Neural cell (in vitro differentiated cells): Measurements from ENCODE around the gene FBXO22. TPM values are rescaled to one million over a fixed set of nuclear protein-coding genes. Genes with fewer than 3 reads are reported as not detected.

Experiments
- H2AFZ ChIP-seq: fragments of 200-600, 300-800 bp; sonication (generic), shearing (Covaris generic); 2 replicates; pipeline ENCODE4 v1.6.0; 2014; ENCODE audit warnings: low read depth, mild to moderate bottlenecking, antibody characterized with exemption, low read length, moderate library complexity
- H3F3A ChIP-seq: fragments of 200-600 bp; shearing (Covaris generic); 2 replicates; pipeline ENCODE4 v1.6.1; 2016; ENCODE audit warnings: mild to moderate bottlenecking, moderate library complexity, mixed read lengths, antibody characterized with exemption, low read length; ENCODE audit not compliant: insufficient read depth, poor library complexity, severe bottlenecking
- H3K27ac ChIP-seq: fragments of 200-600, 300-800 bp; sonication (generic), shearing (Covaris generic); 2 replicates; pipeline ENCODE4 v1.5.1; 2014; ENCODE audit warnings: mild to moderate bottlenecking, low read length, moderate library complexity
- H3K27me3 ChIP-seq: fragments of 300-800, 200-600 bp; sonication (generic), shearing (Covaris generic); 2 replicates; pipeline ENCODE4 v1.6.0; 2014; ENCODE audit warnings: mild to moderate bottlenecking, low read depth, low read length, moderate library complexity; ENCODE audit not compliant: insufficient read depth
- H3K36me3 ChIP-seq: fragments of 300-800, 200-600 bp; sonication (generic), shearing (Covaris generic); 2 replicates; pipeline ENCODE4 v1.5.1; 2014; ENCODE audit warnings: mild to moderate bottlenecking, antibody characterized with exemption, low read length, moderate library complexity; ENCODE audit not compliant: insufficient read depth
- H3K4me2 ChIP-seq: fragments of 300-800, 200-600 bp; sonication (generic), shearing (Covaris generic); 2 replicates; pipeline ENCODE4 v1.6.0; 2014; ENCODE audit warnings: mild to moderate bottlenecking, low read length
- H3K4me3 ChIP-seq: fragments of 300-800, 200-600 bp; sonication (generic), shearing (Covaris generic); 2 replicates; pipeline ENCODE4 v1.5.1; 2014; ENCODE audit warnings: mild to moderate bottlenecking, low read length, moderate library complexity
- H3K79me2 ChIP-seq: fragments of 200-600 bp; shearing (Covaris generic); replicated peaks from 2 replicates; pipeline ENCODE4 v1.6.0; 2014; ENCODE audit warnings: mild to moderate bottlenecking, low read length, moderate library complexity; ENCODE audit not compliant: insufficient read depth
- H3K9ac ChIP-seq: fragments of 300-800, 200-600 bp; sonication (generic), shearing (Covaris generic); 2 replicates; pipeline ENCODE4 v1.6.1; 2016; ENCODE audit warnings: mild to moderate bottlenecking, low read length, mixed read lengths
- H3K9me2 ChIP-seq: fragments of 200-600 bp; shearing (Covaris generic); 2 replicates; pipeline ENCODE4 v1.6.1; 2016; ENCODE audit warnings: mild to moderate bottlenecking, low read length, mixed read lengths; ENCODE audit not compliant: insufficient read depth
- H3K9me3 ChIP-seq: fragments of 200-600, 300-800 bp; sonication (generic), shearing (Covaris generic); 2 replicates; pipeline ENCODE4 v1.6.1; 2016; ENCODE audit warnings: mild to moderate bottlenecking, mixed run types, low read length, moderate library complexity, mixed read lengths
- H4K20me1 ChIP-seq: fragments of 200-600 bp; shearing (Covaris generic); 2 replicates; pipeline ENCODE4 v1.6.1; 2016; ENCODE audit warnings: mild to moderate bottlenecking, mixed run types; ENCODE audit not compliant: insufficient read depth
- CTCF ChIP-seq: fragments of 450-650 bp; IDR thresholded peaks from 2 replicates; pipeline ENCODE4 v1.5.1; 2014; ENCODE audit warnings: antibody characterized with exemption, mild to moderate bottlenecking, moderate library complexity; ENCODE audit not compliant: poor library complexity, severe bottlenecking
- EP300 ChIP-seq: fragments of 450-650 bp; conservative IDR thresholded peaks from 2 replicates; pipeline ENCODE4 v1.6.1; 2014; ENCODE audit warnings: antibody characterized with exemption, mild to moderate bottlenecking, moderate library complexity; ENCODE audit not compliant: poor library complexity, severe bottlenecking
- EZH2 ChIP-seq: fragments of 200-600, 300-800 bp; shearing (Covaris generic), sonication (generic); IDR thresholded peaks from 2 replicates; pipeline ENCODE4 v1.6.1; 2014; ENCODE audit warnings: antibody characterized with exemption, low read length, borderline replicate concordance, mild to moderate bottlenecking; ENCODE audit not compliant: insufficient read depth, poor library complexity, severe bottlenecking
- MXI1 ChIP-seq: fragments of 450-650 bp; conservative IDR thresholded peaks from 2 replicates; pipeline ENCODE4 v1.6.1; 2014; ENCODE audit warnings: antibody characterized with exemption, mild to moderate bottlenecking; ENCODE audit not compliant: poor library complexity, severe bottlenecking
- POLR2AphosphoS5 ChIP-seq: IDR thresholded peaks from 2 replicates; pipeline ENCODE4 v1.6.1; 2012
- RAD21 ChIP-seq: fragments of 450-650 bp; conservative IDR thresholded peaks from 2 replicates; pipeline ENCODE4 v1.6.1; 2014; ENCODE audit warnings: antibody characterized with exemption, mild to moderate bottlenecking, moderate library complexity
- SMC3 ChIP-seq: fragments of 450-650 bp; conservative IDR thresholded peaks from 2 replicates; pipeline ENCODE4 v1.6.1; 2014; ENCODE audit warnings: antibody characterized with exemption, mild to moderate bottlenecking, moderate library complexity; ENCODE audit not compliant: poor library complexity
- TAF1 ChIP-seq: IDR thresholded peaks from 2 replicates; pipeline ENCODE4 v1.6.1; 2012; ENCODE audit warnings: low read depth
- polyA plus RNA-seq: library from polyadenylated mRNA; depleted of rRNA; stranded (reverse); fragments of >200 nt; gene quantifications from 2 replicates; pipeline ENCODE4 v1.2.3, GENCODE V29; 2014
- TF ChIP-seq, protein P1 (sequence below): IDR thresholded peaks from 2 replicates; pipeline ENCODE4 v1.6.1; 2012; ENCODE audit warnings: borderline replicate concordance

Gene FBXO22
- polyA plus RNA-seq, 1 donor from 2014 or later, result 52.3 TPM

DNA sequence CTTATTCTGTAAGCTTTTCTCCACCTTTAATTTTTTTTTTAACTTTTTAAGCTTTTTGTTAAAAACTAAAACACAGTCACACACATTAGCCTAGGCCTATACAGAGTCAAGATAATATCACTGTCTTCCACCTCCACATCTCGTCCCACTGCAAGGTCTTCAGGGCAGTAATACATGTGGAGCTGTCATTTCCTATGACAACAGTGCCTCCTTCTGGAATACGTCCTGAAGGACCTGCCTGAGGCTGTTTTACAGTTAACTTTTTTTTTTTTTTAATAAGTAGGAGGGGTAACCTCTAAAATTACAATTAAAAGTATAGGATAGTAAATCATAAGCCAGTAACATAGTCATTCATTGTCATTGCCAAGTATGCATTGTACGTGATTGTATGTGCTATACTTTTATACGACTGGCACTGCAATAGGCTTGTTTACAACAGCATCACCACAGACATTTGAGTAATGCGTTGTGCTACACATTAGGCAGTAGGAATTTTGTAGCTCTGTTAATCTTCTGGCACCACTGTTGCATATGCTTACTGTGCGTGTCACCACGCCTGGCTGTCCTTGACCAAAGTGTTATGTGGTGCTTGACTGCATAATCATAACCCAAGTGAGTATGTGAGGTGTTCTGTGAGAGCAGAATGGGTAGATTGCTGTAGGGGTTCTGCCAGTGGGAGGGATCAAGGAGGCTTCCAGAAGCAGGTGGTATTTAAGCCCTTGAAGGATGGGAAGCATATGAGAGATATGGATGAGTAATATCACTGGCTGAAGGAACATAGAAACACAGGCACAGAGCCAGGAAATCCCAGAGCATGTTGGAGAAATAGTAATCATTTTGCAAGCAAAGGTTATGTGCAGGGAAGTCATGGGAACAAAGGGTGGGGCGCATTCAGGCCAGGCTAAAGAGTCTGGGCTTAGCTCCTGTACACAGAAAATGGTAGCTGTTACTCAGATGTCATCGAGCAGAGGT lies 18.3 kb downstream of the FBXO22 start:
- Histone ChIP-seq H3K9me3 (no peaks in the 10 kb centered on the region), H2AFZ (no peak overlapping the region), H3K36me3 (no peaks in the 10 kb centered on the region), H3F3A (no peaks in the 10 kb centered on the region), H3K9ac (no peak overlapping the region), H3K27me3 (no peaks in the 10 kb centered on the region), H3K9me2 (no peaks in the 10 kb centered on the region), H3K79me2 (peaks cover 3% of the 10 kb centered on the region), H3K4me2 (no peak overlapping the region), H3K27ac (no peak overlapping the region), H3K4me3 (no peak overlapping the region), H4K20me1 (no peaks in the 10 kb centered on the region)
- TF ChIP-seq EZH2 (no peak), SMC3 (no peak), POLR2AphosphoS5 (no peak), EP300 (no peak), RAD21 (no peak), MXI1 (no peak), CTCF (no peak), TAF1 (no peak)
- TF ChIP-seq, protein P1, sequence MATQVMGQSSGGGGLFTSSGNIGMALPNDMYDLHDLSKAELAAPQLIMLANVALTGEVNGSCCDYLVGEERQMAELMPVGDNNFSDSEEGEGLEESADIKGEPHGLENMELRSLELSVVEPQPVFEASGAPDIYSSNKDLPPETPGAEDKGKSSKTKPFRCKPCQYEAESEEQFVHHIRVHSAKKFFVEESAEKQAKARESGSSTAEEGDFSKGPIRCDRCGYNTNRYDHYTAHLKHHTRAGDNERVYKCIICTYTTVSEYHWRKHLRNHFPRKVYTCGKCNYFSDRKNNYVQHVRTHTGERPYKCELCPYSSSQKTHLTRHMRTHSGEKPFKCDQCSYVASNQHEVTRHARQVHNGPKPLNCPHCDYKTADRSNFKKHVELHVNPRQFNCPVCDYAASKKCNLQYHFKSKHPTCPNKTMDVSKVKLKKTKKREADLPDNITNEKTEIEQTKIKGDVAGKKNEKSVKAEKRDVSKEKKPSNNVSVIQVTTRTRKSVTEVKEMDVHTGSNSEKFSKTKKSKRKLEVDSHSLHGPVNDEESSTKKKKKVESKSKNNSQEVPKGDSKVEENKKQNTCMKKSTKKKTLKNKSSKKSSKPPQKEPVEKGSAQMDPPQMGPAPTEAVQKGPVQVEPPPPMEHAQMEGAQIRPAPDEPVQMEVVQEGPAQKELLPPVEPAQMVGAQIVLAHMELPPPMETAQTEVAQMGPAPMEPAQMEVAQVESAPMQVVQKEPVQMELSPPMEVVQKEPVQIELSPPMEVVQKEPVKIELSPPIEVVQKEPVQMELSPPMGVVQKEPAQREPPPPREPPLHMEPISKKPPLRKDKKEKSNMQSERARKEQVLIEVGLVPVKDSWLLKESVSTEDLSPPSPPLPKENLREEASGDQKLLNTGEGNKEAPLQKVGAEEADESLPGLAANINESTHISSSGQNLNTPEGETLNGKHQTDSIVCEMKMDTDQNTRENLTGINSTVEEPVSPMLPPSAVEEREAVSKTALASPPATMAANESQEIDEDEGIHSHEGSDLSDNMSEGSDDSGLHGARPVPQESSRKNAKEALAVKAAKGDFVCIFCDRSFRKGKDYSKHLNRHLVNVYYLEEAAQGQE, result no peak

DNA sequence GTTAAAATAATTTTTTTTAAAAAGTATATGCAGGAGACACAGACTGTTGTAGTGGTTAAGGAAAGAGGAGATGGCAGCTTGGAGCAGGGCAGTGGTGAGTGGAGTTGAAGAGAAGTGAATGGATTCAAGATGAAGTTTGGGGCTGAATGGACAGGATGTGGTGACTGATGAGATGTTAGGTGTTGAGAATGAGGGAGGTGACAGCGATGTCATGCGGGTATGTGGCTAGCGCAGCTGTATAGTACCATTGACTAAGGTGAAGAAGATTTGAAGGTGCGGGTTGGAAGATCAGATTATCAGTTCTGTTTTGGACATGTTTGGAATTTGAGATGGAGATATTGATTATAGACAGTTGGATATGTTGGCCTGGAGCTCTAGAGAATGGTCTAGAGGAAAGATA lies 20.1 kb downstream of the FBXO22 start:
- no peak overlapping the region for H3K9ac ChIP-seq
- no peak overlapping the region for H3K4me3 ChIP-seq
- H3K4me2 ChIP-seq, result no peak overlapping the region
- H3K9me2 ChIP-seq, result no peaks in the 10 kb centered on the region
- no peaks in the 10 kb centered on the region for H3F3A ChIP-seq
- peaks cover 3% of the 10 kb centered on the region for H3K79me2 ChIP-seq
- H3K9me3 ChIP-seq, result no peaks in the 10 kb centered on the region
- no peaks in the 10 kb centered on the region for H3K36me3 ChIP-seq
- no peaks in the 10 kb centered on the region for H3K27me3 ChIP-seq
- TF ChIP-seq, protein P1, result no peak
- TF ChIP-seq EZH2 (no peak), MXI1 (no peak), RAD21 (no peak), POLR2AphosphoS5 (no peak)
- no peak overlapping the region for H3K27ac ChIP-seq
- no peak overlapping the region for H2AFZ ChIP-seq
- H4K20me1 ChIP-seq, result no peaks in the 10 kb centered on the region
